HG03045 (cell line): ENCODE results near the gene RPL35.

Experiments
- ATAC-seq: cut with Tn5 transposase; IDR thresholded peaks from one replicate; pipeline ENCODE4 v1.9.1; 2021; ENCODE audit warnings: mild to moderate bottlenecking, moderate library complexity; ENCODE audit not compliant: unreplicated experiment

The RPL35 gene

DNA sequence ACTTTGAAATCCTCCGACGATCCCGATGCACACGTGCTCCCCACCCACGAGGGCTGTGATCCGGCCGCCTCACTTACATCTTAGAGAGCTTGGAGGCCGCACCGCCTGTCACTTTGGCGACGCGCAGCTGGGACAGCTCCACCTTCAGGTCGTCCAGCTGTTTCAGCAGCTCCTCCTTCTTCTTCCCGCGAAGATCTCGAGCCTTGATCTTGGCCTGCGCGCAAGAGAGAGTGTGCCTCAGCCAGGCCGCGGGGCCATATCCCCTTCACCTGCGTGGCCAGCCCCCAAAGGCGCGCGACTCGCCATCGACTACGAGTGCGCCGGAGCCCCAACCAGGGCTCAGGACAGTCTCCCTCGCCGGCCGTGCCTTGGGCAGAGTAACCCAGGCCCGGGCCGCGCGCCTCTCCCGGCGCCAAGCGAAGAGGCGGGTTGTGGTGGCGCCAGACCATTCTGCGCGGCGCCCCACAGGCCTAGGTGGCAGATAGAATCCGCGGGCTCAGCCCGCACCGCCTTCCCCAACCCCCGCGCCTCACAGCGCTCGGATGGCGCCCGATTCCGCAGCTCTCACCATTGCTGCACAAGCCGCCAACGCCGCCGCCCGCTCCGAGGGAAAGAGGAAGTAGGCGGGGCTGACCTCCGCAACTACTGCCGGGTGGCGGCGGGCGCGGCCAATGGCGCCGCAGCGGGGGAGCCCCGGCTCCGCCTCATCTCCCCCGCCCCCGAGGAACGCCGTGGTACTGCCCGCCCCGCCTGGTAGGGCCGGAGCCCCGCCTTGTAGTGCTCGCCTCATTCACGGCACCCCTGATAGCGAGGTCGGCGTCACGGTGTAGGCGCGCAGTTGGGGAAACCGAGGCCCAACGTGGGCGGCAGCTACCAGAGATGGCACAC lies at the start of gene RPL35, which contains the start of gene ARPC5L:
Gene RPL35 (minus strand): TSS at position 616 of the 888 bp plus-strand sequence. CDS start 45 bp downstream, at position 571.
Gene ARPC5L (plus strand): TSS at position 789 of the 888 bp plus-strand sequence. CDS start 7,161 bp downstream, outside the sequence.
- peak; percentile 91 for ATAC-seq

DNA sequence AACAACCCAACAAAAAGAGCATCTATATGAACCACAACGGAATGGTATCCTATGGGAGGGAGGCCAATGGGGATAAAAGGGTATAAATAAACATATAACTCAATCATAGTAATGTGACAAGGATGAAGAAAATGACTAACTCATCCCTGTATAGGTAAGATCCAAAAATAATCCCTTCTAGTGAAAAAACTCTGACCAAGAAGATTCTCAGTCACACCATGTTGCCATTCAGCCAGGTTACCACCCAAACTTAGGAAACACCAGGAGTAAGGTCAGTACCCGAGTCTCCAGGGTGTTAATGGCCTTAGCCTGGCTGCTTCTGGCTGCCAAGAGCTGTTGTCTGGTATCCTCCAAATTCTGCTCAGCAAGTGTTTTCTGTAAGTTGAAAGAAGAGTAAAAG lies 46.3 kb upstream of the RPL35 start:
- ATAC-seq: no peak

DNA sequence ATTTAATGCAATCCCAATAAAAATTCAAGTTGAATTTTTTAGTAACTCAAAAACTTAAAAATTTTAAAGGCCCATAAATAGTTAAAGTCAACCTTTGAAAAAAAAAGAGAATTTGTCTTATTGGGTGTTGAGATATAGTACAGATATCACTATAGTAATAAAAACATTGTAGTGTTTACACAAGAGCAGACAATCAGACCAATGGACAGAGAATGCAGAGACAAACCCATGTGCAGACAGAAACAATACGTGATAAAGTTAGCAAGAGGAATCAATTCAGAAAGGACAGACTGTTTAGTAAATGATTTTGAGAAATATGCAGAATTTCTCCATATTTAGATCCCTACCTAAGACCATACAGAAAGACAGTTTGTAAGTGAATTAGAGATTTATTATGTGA lies 45.2 kb upstream of the RPL35 start:
- ATAC-seq: no peak

DNA sequence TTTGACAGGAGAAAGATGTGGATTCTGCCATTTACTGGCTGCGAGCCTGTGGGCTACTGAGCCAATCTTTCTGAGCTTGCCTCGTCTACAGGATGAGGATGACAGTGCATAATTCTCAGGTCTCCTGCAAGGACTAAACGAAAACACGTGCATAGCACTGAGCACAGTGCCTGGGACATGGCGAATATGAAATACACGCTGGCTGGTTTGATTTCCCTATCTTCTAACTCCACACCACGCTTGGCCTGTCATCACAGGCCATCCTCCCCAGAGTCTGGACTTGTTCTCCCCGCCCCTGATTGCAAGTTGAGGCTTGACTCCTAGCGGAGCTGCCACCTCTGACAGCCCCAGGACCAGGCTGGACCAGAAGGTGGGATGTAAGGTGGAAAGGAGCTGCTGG lies 38.1 kb upstream of the RPL35 start:
- ATAC-seq: no peak

DNA sequence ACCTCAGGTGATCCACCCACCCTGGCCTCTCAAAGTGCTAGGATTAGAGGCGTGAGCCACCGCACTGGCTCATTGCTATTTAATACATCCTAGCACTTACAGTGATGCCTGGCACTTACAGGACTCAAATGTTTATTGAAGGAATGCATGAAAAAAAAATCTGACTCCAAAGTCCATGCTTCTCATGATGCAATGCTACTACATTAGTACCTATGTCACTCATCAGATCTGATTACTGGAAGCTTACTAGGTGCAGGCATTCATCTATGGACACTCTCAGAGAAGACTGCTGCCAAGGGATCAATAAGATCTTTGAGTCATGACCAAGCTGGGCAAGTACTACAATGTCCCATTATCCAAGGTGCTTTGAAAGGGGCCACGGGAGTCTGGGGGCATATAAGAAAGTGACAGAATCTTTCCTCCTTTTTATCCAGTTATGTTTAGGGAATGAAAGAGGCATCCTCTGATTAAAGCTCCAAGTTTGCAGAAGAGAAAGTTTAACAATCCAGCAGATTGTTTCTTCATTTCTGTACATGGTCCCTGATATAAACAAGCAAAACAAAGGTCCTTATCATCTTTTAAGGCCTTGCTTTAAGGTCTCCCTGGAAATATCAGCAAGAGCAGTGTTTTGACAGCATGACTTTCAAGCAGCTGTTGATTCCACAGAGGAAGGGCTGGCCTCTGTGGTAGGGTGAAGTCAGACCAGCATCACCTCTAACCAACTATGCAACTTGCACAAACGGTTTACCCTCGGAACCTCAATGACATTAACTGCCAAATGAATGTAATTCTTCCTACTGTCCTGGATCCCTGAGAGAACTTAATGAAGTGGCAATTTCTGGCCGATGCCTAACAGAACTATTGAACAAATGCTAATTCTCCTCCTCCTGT lies 36.1 kb upstream of the RPL35 start:
- ATAC-seq: no peak

DNA sequence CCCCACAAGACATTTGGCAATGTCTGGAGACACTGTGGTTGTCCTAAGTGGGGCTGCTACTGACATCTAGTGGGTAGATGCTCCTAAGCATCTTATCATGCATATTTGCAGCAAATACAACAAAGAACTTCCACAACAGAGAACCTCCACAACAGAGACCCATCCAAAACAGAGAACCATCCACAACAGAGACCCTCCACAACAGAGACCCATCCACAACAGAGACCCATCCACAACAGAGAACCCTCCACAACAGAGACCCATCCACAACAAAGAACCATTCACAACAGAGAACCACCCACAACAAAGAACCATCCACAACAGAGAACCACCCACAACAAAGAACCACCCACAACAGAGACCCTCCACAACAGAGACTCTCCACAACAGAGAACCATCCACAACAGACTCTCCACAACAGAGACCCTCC lies 33.0 kb upstream of the RPL35 start:
- no peak for ATAC-seq

DNA sequence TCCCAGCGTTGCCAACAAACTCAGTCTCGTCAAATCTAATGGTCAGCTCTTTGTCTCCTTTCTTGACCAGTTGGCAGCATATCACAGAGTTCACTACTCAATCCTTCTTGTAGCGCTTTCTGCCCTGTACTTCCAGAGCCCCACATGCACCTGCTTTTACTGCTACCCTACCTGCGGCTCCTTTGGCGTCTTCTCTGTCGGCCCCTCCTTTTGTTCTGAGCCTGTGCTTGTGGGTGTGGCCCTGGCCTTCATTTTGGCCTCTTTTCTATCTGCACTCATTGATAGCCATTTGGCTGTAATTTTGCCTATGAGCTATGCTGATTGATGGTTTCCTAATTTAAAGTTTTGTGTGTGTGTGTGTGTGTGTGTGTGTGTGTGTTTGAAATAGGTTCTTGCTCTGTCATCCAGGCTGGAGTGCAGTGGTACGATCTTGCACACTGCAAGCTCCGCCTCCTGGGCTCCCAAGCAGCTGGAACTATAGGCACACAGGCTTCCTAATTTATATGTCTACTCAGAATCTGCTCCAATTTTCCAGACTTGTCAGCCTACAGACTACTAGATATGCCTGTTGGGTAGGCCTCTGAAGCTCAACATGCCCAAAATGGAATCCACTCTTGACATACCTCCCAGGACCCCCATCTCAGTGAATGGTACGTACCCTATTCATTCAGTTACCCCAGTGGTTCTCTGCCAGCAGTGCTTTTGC lies 32.4 kb upstream of the RPL35 start:
- ATAC-seq: no peak

DNA sequence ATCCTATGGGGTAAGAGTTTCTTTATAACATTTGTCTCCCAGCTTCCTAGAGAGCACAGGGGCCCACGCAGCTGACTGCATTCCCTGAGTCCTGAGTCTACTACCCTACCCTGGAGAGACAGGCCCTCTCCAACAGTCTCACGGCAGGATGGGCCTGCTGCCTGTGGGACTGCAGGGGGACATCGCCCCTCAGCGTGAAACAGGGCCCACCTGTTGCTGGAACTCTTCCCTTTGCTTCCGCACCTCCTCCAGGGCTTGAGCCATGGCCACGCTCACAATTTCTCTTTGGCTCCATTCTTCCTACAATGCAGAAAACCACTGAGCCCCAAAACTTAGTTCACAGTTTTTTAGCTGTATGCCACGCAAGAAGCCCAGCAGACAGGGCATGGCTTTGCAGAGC lies 28.4 kb upstream of the RPL35 start:
- ATAC-seq: no peak

DNA sequence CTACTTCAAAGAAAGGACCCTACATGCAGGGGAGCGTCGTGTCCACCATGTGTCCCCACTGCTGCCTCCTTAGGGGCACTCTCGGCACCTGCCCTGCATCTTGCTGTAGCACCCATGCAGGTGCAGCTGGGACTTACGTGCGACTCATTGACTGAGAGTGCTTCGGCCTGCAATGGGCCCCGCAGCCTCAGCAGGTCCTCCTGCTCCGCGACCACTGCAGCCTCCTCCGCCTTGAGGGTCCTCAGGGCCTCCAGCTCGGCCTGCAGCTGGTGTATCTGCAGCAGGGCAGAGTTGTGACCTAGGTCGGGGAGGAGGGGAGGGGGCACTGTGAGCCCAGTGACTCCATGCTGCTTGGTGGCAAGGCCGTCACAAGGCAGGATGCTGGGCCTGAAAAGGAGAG lies 27.2 kb upstream of the RPL35 start:
- no peak for ATAC-seq

DNA sequence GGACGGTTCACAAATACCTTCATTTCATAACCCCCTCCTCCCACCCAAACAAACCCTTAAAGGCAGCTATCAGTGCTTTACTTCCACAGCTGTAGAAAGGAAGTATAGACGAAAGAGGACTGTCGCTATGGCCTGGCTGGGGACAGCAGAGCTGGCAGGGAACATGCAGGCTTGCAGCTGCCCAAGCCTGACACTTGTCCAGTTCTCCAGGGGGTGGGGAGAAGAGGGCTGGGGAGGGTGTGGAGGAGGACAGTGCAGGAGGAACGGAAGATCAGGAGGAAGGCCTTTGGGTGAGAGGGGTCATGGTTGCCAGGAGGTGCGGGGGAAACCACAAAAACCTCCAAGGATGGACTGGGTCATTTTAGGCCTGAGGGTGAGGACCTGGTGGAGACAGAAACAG lies 26.1 kb upstream of the RPL35 start:
- ATAC-seq: no peak

DNA sequence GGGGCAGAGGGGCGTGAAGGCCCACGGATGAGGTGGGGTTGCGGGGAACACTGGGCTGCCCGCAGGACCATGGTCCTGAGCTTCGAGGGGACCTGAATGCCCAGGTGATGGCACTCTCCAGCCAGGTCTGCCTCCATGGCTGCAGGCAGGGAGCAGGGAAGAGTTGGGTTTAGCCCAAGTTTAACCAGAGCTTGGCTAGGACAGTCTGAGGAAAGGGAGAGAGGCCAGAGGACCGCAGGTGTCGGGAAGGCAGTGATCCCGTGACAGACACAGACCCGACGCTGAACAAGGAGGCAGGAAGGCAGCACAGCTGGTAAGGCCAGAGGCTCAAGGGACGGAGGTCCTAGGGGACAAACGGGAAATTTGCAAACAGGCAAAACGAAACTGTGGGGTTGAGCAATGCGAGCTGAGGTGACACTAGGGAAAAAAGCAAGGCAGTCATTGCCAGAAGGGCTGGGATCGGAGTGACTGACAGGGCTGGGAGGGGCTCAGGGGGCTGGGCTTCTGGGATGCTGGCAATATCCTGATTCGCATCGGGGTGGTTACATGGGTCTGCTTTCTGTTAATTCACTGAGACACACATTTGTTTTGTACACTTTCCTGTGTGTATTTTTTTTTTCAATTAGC lies 25.2 kb upstream of the RPL35 start:
- ATAC-seq: no peak

DNA sequence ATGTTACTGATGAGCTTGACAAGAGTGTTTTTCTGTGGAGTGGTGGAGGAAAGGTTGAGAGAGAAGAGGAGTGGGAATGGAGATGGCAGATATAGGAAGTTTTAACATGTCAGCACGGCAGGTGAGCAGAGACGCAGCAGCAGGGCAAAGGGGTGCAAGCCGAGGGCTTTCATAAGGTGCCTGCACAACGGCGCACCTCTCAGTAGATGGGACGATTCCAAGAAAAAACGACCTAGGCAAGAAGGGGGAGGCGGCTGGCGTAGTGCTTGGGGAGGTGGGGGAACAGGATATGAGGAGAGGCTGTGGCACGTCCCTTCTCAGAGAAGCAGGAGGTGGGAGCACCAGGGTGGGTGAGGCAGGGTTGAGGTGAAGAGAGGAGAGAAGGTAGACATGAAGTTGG lies 24.7 kb upstream of the RPL35 start:
- no peak for ATAC-seq

DNA sequence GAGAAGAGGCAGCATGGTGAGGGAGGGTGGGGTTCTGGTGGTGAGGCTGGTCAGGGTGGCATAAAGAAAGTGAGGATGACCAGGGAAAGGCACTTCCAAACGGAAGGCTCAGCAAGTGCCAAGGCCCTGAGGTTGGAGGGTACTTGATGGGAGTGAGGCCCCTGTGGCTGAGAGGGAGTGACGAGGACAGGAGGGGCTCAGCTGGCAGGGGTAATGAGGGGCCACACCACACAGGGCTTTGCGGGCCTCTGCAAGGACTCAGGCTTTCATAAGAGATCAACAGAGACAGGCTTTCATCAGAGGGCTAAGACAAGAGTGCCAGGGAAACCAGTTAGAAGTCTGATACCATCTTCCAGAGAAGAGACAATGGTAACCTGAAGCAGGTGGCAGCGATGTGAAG lies 23.8 kb upstream of the RPL35 start:
- no peak for ATAC-seq

DNA sequence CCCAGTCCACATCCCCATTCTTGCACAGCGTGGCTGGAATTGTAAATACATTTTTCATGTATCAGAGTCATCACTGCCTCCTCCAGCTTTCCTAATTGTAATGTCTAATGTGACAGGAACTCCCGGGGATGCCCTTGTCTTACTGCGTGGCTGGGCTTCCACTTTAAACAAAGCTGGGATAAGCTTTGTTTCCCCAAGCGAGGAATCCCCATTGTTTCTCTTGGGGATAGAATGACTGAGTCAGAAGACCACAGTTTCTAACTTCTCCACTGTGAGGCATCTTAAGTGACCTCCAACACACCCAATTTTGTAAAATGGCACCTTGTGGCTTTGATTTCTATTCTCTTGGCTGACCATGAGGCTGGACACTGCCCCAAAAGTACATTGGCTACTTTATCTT lies 22.6 kb upstream of the RPL35 start:
- ATAC-seq: no peak

DNA sequence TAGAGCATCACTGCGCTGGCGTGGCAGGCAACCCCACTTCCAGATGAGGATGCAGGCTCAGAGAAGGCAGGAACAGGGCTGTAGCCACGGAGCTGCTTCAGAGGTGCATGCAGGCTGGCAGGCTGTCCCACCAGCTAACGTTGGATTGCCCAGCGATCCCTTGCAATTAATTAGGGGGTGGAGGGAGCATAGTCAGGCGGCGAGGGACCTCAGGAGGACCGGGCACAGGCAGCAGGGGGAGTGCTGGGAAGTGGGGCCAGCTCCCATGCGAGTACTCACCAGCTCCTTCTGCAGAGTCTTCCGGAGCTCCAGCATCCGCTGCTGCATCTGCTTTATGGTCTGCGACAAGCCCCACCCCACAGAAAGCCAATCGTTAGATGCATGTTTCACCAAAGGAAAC lies 20.5 kb upstream of the RPL35 start:
- ATAC-seq: no peak

DNA sequence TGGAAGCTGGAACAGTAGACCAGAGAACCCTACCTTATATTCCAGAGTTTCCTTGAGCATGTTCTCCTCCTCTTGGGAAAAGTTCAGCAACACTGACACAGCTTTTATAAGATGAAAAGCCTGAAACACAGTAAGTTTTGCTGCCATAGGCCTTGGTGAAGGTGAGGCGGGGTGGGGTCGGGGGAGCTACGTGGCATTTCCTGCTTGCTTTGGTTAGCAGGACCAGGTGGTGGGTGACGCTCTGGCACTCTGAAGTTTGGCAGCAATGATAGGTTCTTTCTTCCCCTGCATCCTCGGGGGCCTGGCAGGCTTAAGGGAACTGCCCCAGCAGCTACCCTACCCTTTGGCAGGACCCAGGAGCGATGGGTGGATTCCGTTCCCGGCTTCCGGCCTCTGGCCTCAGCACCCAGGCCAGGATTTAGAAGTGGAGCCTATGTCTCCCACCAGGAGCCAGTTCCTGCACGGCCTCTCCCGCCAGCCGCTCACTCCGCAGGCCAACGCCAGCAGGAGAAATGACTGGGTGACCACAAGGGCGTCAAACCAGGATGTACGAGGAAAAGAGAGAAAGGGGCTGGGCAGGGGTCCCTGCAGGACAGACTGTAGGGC lies 19.5 kb upstream of the RPL35 start:
- ATAC-seq: no peak

DNA sequence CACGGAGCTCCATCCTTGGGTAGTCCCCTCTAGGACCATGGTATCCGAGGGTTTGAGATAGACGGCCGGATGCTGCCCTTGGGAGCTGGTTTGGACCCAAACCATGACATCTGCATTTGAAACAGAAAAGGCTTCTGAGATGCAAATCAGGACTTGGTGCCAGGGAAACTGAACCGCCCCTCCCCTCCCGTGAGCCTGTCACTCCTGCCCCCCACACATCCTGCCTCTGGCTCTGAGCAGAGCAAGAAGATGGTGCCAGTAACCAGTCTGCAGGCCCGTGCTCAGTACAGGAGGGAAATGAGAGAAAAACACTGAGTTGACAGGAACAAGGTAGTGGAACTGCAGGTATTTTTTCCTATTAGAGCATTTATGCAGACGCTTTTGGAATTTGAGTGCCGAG lies 18.7 kb upstream of the RPL35 start:
- no peak for ATAC-seq

DNA sequence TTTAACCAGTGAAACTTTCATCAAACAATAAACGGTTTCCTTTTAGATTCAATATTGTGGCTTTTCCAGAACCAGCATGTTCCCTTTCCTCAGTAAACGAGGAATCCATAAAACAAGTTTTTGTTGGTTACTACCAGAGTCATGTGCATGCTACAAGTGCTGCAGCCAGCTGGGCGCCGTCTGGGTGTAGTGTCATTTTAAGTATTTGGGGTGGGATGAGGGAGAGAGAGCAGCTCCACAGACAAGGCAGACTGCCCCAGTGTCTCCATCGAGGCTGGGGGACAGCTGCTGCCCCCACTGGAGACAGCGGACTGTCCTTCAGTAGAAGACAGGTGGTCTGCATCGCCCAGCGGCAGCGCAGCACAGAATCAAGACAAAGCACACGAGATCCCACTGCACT lies 17.5 kb upstream of the RPL35 start:
- ATAC-seq: no peak

DNA sequence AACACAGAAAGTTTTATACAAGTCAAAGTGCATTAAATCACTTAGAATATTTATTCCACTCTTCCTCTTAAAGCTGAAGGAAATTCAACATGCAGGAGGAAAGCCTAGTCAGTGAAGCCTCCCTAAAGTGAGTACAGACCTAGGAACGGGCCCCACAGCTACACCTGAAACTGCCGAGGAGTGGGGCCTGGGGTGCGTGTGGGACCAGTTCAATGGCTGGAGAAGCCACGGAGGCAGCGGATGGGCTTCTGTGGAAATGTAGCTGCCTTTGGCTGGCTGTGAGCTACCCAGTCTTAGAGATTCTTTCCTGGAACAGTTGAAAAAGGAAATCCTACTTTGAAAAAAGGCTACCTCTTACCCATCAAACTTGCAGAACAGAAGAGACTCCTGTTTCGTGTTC lies 16.8 kb upstream of the RPL35 start:
- no peak for ATAC-seq

DNA sequence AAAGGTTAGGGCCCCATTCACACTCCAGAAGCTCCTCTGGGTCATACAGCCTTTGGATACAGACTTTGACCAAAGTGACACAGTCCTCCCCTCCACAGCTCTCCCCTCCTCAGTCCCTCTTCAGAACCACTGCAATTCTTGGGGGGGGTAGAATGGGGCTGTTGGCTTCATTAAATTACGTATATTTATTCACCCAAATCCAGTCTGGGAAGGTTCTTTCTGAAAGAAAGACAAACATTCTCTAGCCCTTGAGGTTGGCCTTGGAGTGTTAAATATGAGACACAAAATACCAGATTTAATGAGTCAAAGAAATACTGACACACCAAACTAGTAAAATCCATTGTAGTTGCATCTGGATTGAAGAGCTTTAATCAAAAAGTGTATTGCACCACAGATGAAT lies 16.3 kb upstream of the RPL35 start:
- ATAC-seq: no peak
